Colonic mucosa (tissue), 4 donors: ENCODE data around the gene TANGO2. TPM values are rescaled to one million over a fixed set of nuclear protein-coding genes. Genes with fewer than 3 reads are reported as not detected.

Experiments used
- DNase-seq: peaks from one replicate; pipeline ENCODE4 v3.0.0-alpha.2; 2020
- H3K27ac ChIP-seq: fragments of 200-600 bp; one replicate; pipeline ENCODE4 v1.8.0; 2021
- H3K27me3 ChIP-seq: fragments of 200-600 bp; one replicate; pipeline ENCODE4 v1.8.0; 2021
- H3K36me3 ChIP-seq: fragments of 200-600 bp; one replicate; pipeline ENCODE4 v1.8.0; 2021
- H3K4me1 ChIP-seq: fragments of 200-600 bp; one replicate; pipeline ENCODE4 v1.8.0; 2021; ENCODE audit warnings: mild to moderate bottlenecking
- H3K4me3 ChIP-seq: fragments of 200-600 bp; one replicate; pipeline ENCODE4 v1.8.0; 2021
- H3K9ac ChIP-seq, 2 donors: one replicate each; pipeline ENCODE4 v1.7.0; 2013; ENCODE audit warnings: control low read depth in 2 of 2, low read depth in 2 of 2, low read length in 2 of 2
- H3K9me3 ChIP-seq: fragments of 200-600 bp; one replicate; pipeline ENCODE4 v1.8.0; 2021
- CTCF ChIP-seq: fragments of 200-600 bp; IDR thresholded peaks from one replicate; pipeline ENCODE4 v1.8.0; 2022; ENCODE audit warnings: antibody characterized with exemption, mild to moderate bottlenecking
- intact Hi-C: fragments of 100-400 bp; cut with DNase I; formaldehyde crosslinking; loops from one replicate; pipeline ENCODE4 v1.14.1; 2022
- total RNA-seq, 2 donors: library from RNA; stranded (reverse); fragmentation: NEBNext Ultra II Directional in 1 of 2; extraction: Animal tissue kit (Norgen Biotek cat#: 25700) in 1 of 2; gene quantifications; one replicate each; pipeline ENCODE4 v1.2.1, GENCODE V29; 2021
- donor health status: healthy.
- donor health status: DM: no; HTN: no; CAD: no.
- donor health status: DM: no; HTN: no; CAD: no.

The TANGO2 gene
- total RNA-seq, 2 donors from 2014 or later, result 22.1 to 34.1 TPM

GRCh38 chr22:20068640-20069039, 47.7 kb downstream of the TANGO2 start:
- intact Hi-C loops, result no loop called here
- H3K27me3 ChIP-seq, result no peaks in the 10 kb centered on the region
- TF ChIP-seq CTCF, result no peak
- no peak overlapping the region for H3K9ac ChIP-seq
- no peak for DNase-seq
- H3K4me3 ChIP-seq, result no peak overlapping the region
- H3K4me1 ChIP-seq, result no peaks in the 10 kb centered on the region
- H3K27ac ChIP-seq, result no peak overlapping the region
- H3K36me3 ChIP-seq, result no peaks in the 10 kb centered on the region
- no peaks in the 10 kb centered on the region for H3K9me3 ChIP-seq

DNA sequence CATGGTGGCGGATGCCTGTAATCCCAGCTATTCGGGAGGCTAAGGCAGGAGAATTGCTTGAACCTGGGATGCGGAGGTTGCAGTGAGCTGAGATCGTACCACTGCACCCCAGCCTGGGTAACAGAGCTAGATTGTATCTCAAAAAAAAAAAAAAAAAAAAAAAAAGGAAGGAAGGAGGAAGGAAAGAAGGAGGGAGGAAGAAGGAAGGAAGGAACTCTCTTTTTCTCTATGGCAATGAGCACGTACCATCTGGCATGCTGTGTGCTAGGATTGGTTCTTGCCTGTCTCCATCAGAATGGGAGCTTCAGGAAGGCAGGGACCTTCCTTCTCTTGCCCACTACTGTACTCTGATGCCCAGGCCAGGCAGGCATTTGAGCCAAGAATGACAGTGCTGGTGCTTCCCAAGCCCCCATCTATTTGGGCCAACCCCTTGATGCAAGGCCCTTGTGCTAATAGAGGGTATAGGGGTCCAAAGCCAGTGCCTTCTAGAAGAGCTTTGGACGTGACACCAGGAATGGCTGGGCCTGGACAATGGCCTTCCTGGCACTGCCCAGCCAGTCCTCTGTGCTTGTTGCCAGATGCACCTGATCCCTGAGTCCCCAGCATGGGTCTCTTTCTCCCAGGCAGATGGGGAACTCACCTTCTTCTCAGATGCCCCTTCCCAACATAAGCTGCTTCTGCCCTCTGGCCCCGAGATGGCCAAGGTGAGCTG, 48.6 kb downstream of the TANGO2 start:
- DNase-seq, result no peak
- no peak overlapping the region for H3K27ac ChIP-seq
- TF ChIP-seq CTCF, result no peak
- no peak overlapping the region for H3K9ac ChIP-seq
- H3K4me1 ChIP-seq, result no peaks in the 10 kb centered on the region
- no peak overlapping the region for H3K4me3 ChIP-seq
- H3K36me3 ChIP-seq, result no peaks in the 10 kb centered on the region
- no peaks in the 10 kb centered on the region for H3K9me3 ChIP-seq
- intact Hi-C loops, result no loop called here
- H3K27me3 ChIP-seq, result no peaks in the 10 kb centered on the region

- Histone ChIP-seq H3K27ac (no peak overlapping the region), H3K36me3 (no peaks in the 10 kb centered on the region), H3K9ac (no peak overlapping the region), H3K27me3 (no peaks in the 10 kb centered on the region), H3K4me1 (no peaks in the 10 kb centered on the region), H3K9me3 (no peaks in the 10 kb centered on the region), H3K4me3 (no peak overlapping the region)
- no peak for DNase-seq
- no peak for TF ChIP-seq CTCF
- intact Hi-C loops, result no loop called here
Measured at GRCh38 chr22:20071524-20071972, 50.6 kb downstream of the TANGO2 start.

GRCh38 chr22:20076627-20077172, 55.8 kb downstream of the TANGO2 start:
- Histone ChIP-seq H3K36me3 (no peaks in the 10 kb centered on the region), H3K27ac (no peak overlapping the region), H3K9ac (no peak overlapping the region), H3K9me3 (no peaks in the 10 kb centered on the region), H3K27me3 (no peaks in the 10 kb centered on the region), H3K4me3 (no peak overlapping the region), H3K4me1 (no peaks in the 10 kb centered on the region)
- no peak for DNase-seq
- TF ChIP-seq CTCF, result no peak
- intact Hi-C loops, result no loop called here

DNA sequence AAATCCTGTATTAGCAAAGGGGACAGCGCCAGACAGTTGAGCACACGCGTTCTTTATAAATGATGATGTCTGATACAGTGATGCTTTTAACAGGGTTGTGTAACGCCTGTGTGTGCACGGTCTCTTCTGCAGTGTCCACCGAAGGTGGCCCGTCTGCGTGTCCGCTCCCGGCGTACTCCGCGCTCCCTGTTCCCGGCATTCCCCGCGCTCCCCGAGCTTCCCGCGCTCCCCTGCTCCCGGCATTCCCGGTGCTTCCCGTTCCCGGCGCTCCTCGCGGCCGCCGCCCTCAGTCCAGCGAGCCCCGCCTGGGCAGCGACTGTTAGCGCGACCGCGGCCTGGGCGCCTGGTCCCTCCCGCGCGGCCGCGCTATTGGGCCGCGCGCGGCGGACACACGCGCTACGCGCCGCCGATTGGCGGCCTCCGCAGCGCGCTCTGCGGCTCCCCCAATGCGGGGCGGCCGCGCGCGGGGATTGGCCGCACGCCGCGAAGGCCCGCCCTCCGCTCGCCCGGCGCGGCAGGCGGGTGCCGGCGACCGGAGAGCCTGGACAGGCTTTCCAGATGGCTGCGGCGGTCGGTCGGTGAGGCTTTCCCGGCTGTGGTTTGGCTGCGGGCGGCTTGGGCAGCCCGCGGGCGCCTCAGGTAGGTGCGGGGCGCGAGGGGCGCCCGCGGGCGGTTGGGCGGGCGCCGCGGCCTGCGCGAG, 59.0 kb downstream of the TANGO2 start, which contains the start of gene DGCR8:
Gene DGCR8 (plus strand): TSS at position 497 of the 700 bp plus-strand sequence. CDS start 5,723 bp downstream, outside the sequence.
- Histone ChIP-seq H3K9ac (peak within 1 kb of the TSS; percentile 61 to 76), H3K27ac (peak within 1 kb of the TSS; percentile 91), H3K4me3 (peak within 1 kb of the TSS; percentile 87), H3K27me3 (no peaks in the 10 kb centered on the region), H3K36me3 (no peaks in the 10 kb centered on the region), H3K9me3 (no peaks in the 10 kb centered on the region), H3K4me1 (peaks cover 5% of the 10 kb centered on the region)
- no peak for TF ChIP-seq CTCF
- DNase-seq, result peak; percentile 96
- intact Hi-C loops, result loop anchor here (5.0 kb wide), 1 partner anchor 37 kb away; the partner anchor contains the start of genes RANBP1 and TRMT2A
